DMS 273 treated with DMSO at 0.1 percent for 48 hours (cell line): ENCODE results near the gene SLC35E2B.
A peak's percentile ranks its signal among the peaks of the same experiment; 100 is the strongest.

Source experiments
- DNase-seq: peaks from one replicate; lab custom pipeline; 2025; lab: John Stamatoyannopoulos, UW

The SLC35E2B gene

GRCh38 chr1:1623631-1624442 lies 68.8 kb downstream of the SLC35E2B start:
- DNase-seq, result no peak

- DNase-seq, result no peak
Observed at GRCh38 chr1:1623181-1623630, 69.4 kb downstream of the SLC35E2B start.

DNA sequence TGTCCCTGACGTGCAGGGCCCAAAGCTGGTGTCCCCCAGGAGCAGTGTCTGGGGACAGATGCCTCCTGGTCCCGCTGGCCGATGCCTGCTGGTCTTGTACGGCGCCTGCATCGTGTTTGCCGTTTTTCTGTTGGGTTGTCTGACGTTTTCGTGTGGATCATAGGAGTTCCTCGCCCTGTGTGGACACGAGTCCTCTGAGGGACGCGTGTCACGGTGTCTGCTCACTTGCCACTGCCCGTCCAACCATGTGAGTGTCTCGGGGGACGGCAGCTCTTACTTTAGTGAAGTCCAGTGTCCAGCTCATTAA lies 69.9 kb downstream of the SLC35E2B start:
- DNase-seq, result no peak

- no peak for DNase-seq
Observed at GRCh38 chr1:1622010-1622787, 70.4 kb downstream of the SLC35E2B start.

GRCh38 chr1:1621173-1622009 lies 71.2 kb downstream of the SLC35E2B start:
- DNase-seq, result no peak

DNA sequence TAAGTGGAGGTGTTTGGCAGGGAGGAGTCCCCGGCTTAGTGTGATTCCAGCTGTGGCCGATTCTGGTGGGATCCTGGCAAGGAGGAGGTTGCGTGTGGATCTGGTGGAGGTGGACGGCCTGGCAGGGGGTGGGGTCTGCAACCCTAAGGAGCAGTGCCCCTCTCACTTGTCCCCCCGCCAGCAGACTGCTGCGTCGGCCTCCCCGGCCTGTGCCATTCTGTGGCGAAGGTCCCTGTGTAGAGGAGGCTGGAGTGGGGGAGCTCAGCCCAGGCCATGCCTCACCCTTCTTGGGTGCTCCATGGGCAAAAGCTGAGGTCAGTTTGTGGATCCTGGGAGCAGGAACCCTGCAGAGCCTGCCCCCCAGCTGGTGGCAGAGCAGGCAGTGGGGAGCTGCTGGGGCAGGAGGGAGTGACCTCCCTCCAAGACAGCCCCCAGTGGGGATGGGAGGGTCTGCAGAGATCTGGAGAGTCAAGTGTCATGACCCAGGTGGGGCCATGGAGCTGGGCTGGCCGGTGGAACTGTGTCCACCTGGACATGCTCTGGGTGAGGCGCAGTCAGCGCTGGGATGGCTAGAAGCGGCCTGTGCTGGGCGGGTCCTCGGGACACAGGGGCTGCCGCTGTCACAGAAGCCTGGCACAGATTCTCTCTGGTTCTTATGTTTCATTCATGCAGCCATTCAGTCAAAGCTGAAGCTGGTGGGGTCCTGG lies 72.0 kb downstream of the SLC35E2B start:
- DNase-seq, result no peak

DNA sequence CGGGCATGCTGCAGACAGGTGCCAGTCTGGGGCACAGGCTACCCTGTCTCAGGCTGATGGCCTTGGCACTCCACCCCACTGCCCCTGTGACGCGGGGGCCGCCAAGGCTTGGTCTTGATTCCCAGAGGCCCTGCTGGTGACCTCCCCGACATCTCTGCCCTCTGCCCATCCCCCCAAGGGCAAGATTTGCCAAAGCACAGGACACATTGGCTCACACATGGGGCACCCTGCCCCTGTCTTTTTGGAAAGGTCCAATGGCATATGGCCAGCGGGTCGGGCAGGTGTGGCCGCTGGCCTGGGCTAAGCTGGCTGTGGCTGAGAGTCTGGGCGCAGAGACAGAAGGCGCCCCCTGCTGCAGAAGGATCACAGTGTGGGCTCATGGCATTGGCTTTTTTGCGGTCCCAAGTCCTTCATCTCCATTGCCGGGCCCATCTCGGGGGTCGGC lies 72.7 kb downstream of the SLC35E2B start:
- no peak for DNase-seq

GRCh38 chr1:1618396-1619068 lies 74.1 kb downstream of the SLC35E2B start:
- no peak for DNase-seq

DNA sequence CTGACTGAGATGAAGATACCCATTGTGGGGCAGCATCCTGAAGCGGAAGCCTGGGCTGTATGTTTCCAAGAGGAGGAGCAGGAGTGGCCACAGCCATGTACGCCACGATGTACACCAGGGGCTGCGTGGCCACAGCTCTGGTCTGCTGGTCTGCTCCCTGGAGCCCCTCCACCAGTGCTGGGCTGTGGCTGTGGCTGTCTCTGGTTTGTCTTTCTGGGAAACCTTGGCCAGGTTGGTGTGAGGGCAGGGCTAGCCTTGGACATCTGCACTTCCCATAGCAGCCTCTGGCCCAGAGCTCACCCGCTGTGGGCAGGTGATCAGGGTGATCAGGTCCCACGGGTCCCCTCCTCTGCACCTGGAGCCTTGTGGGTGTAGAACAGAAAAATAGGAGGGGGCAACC lies 74.7 kb downstream of the SLC35E2B start:
- DNase-seq, result no peak

- no peak for DNase-seq
Observed at GRCh38 chr1:1617516-1617915, 75.1 kb downstream of the SLC35E2B start.

- DNase-seq, result no peak
Observed at GRCh38 chr1:1616838-1617237, 75.8 kb downstream of the SLC35E2B start.

GRCh38 chr1:1616045-1616790 lies 76.4 kb downstream of the SLC35E2B start:
- no peak for DNase-seq

DNA sequence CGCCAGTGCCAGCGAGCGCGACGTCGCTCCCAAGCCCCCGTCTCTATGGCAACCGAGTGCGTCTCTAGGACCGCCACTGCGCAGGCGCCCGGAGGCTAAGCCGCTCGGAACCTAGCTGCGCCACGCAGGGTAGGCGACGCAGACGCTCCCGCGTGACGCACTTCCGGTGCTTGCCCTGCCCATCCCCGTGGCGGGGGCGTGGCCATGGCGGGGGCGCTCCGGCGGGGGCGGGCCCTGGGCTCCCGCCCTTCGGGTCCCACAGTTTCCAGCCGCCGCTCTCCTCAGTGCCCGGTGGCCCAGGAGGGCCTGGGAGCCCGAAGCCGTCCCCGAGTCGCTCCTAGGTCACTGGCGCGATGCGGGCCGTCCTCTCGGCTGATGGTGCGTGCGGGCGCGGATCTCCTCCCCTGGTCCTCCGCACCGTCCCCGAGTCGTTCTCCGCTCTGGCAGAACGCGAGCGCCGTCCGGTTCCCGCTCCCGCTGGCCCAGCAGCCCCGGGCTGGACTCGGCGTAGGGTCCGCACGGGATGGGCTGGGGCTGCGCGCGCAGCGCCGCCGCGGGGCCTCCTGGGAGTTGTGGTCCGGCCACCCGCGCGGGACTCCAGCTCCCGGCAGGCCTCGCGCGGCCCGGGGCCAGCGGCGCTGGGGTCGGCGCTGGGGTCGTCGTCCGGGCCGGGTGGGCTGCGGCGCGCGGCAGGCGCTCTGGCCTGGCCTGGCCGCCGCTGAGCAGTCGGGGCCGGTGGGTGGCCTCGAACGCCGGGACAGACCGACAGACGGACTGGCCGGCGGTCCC lies 77.1 kb downstream of the SLC35E2B start, which contains the start of gene MIB2:
TSS of gene MIB2 (plus strand) at position 245 of the 789 bp plus-strand sequence. CDS start 7,953 bp downstream, outside the sequence.
- DNase-seq, result peak; percentile 84

DNA sequence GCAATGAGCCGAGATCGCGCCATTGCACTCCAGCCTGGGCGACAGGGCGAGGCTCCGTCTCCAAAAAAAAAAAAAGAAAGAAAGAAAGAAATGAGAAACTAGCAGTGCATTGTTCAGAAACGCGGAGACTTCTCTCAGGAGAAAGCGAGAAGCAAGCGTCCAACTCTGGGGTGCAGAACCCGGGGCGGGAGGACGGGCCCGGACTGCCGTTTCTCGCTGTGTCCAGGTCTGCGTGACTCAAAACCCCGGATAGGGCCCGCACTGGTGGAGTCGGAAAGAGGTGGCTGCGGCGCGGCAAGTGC lies 77.7 kb downstream of the SLC35E2B start:
- no peak for DNase-seq

- DNase-seq, result no peak
Observed at GRCh38 chr1:1614204-1614953, 78.2 kb downstream of the SLC35E2B start.

DNA sequence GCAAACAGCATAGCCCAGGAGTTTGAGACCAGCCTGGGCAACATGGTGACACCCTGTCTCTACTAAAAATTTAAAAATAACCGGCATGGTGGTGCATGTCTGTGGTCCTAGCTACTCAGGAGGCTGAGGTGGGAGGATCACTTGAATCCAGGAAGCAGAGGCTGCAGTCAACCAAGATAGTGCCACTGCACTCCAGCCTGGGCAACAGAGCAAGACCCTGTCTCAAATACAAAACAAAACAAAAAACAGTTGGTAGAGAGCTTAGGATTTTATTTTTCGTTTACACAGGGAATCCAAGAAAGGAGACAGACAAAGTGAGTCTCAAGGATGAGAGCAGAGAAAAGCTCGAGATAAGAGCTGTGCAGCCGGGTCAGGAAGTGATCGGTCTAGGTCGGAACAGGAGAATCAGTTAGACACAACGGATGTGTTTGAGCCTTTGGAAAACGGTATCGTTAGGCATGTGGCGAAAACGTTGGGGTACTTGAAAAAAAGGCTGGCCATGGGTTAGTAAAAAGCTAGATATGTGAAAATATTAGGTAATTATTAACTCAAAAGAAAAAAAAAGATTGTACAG lies 79.0 kb downstream of the SLC35E2B start:
- DNase-seq, result no peak

DNA sequence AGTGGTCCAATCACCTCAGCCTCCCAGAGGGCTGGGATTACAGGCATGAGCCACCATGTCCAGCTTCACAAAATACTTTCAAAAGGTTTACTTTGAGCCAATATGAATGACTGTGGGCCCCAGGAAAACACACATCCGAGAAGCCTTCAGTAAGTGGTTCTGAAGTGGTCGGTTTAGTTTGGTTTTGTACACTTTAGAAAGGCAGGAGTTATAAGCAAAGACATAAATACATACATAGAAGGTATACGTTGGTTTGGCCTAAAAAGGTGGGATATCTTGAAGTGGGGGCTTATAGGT lies 80.5 kb downstream of the SLC35E2B start:
- DNase-seq, result no peak

DNA sequence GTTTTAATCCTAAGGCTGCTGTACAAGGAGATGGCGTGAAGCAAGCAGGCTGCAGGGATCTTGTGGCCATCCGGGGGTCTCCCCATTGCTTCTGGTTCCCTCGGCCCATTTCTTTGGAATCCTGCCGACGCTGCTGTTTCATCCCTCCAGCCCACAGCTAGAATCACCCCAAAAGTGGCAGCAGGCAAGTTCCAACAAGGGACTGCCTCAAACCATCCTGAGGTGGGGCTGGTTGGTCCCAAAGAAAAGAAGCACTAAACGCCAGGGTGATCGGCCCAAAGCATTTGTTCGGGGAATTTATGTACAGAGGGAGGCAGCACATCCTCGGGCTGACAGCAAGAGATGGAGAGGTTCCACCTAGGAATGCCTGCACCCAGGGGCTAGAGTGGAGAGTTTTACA lies 81.8 kb downstream of the SLC35E2B start:
- no peak for DNase-seq
